SKM-1 (cell line): ENCODE measurements around the gene CCDC50.

ENCODE experiments used
- DNase-seq: peaks from one replicate; lab custom pipeline; 2025; ENCODE audit not compliant: unreplicated experiment; lab: John Stamatoyannopoulos, UW

Gene CCDC50

DNA sequence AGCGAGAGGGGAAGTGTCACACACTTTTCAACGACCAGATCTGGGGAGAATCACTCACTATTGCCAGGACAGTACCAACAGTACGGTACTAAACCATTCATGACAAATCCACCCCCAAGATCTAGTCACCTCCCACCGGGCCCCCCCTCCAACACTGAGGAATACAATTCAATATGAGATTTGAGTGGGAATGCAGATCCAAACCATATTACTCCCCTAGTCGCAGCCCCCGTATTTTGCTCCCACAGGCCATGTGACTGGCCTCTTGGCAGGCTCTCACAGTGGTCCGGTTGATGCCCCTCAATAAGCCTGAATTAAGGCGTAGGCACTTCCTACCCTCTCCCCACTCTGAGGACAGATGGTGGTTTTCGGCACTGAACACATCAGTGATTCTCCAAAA, 86.4 kb downstream of the CCDC50 start:
- DNase-seq = no peak

DNA sequence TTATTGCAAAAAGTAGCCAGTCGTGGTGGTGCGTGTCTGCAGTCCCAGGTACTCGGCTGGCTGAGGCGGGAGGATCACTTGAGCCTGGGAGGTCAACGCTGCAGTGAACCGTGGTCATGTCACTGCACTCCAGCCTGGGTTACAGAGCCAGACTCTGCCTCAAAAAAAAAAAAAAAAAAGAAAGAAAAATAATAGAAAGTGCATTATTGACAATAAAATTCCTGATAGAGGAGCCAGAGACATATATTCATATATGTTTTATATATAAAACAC, 88.2 kb downstream of the CCDC50 start:
- DNase-seq = no peak

DNA sequence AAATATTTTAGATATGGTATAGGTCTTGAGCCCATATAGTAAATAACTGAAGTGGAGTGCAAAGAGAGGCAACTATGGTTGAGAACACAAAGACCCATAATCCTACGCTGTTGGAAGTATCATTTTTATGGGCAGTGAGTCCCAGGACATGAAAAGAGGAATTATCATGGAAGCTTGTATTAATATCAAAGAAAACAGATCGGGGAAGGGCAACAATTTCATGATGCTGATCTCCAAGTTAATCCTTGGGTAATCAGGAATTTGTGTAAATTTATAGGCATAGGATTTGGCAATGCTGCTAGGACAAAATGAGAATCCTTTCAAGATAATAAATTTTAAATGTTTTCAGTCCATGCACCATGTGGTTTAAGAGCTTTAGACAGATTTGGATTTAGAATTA, 91.6 kb downstream of the CCDC50 start:
- DNase-seq = no peak

DNA sequence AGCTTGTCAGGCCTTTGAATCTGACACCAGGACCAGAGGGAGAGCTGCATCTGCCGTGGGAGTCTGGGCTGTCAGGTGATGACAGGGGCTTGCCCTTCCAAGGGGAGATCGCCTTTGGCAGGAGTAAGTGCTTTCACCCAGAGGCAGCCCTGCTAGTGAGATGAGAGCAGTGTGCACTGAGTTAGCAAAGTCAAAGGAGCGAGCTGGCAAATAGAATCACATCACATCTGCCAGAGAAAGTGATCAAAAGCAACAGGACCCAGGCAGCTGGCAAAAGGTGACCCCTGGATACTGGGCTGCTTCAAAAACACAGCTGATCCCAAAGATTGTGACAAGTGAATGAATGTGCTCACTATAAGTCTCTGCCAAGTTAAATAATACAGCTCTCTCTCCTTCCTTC, 95.7 kb downstream of the CCDC50 start:
- DNase-seq = no peak

DNA sequence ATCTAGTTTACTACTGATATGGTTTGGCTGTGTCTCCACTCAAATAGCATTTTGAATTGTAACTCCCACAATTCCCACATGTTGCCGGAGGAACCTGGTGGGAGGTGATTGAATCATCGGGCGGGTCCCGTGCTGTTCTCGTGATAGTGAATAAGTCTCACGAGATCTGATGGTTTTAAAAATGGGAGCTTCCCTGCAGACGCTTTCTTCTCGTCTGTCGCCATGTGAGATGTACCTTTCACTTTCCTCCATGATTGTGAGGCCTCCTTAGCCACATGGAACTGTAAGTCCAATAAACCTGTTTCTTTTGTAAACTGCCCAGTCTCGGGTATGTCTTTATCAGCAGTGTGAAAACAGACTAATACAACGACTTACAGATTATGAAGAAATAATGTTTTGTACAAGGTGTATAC, 96.1 kb downstream of the CCDC50 start:
- DNase-seq = no peak

DNA sequence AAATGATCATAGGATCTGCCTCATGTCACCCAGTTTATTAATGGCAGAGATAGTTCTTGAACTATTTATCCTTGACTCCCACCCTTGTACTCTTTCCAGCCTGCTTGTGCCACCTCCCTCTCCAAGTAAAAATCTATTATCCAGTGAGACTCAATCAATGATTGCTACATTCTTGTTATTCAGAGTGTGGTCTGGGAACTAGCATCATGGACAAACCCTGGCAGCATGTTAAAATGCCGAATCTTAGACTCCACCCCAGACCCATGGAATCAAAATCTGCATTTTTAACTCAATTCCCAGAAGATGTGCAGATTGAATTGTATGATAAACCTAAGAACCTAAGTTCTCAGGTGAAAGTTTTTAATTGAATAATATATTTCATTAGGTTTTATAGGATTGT, 97.1 kb downstream of the CCDC50 start:
- DNase-seq = no peak

DNA sequence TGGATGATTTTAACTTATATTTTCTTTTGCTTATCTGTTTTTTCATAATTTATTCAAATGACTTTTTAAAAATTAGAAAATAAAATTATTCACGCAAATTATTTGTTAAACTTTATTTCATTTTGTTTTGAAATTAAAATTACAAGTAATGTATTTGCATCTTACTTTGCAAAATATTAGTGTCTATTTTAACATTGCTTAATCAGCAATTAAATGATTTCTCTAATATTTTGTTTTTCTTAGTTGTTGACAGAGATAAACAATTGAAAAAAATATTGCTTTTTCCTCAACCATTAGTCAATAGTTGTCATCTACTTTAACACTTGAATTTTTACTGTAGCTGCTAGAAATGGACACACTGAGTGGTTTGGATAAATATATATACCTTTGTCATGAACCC, 99.0 kb downstream of the CCDC50 start:
- DNase-seq = no peak

DNA sequence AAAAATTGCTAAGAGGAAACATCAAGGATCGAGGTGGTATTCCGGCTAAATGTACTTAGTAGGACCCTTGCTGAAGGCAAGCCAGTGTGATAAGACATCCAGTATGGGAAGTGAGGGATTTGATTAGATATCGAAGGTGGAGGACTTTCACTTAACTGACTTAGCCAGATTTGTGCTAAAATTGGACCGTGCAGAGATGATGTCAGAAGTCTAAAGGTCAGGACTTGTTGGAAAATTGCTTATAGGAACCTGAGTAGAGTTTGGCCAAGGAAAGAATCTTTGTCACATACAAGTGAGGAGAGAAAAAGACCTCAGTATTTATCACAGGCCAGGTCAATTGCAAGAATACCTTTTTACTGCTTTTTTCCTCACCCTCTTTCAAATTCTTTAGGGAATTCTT, 100.9 kb downstream of the CCDC50 start:
- DNase-seq = no peak

DNA sequence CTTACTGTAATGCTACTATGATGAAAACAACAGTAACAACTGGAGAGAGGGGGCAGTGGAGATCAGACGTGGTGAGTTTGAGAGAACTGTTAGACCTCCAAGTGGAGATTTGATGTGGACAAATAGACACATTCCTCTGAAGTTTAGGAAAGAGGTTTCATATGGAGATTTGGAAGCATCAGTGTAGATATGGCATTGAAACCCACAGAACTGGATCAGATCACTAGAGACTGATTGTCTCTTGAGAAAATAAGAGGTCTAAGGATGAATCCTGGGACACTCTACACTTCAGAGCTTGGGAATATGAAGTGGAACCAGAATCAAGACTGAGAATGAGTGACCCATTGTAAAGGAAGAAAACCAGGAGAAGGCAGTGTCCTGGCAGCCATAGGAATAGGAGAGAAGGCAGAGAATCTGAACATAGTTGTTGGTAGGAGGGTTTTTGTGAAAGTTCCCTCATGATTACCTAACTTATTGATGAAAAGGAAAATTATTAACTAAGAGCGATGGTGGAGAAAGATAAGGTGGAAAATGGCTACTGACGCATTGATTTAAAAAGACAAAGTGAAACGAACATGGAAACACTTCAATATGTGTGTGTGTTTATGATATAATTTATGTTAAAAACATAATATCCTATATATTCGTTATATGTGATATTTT, 102.1 kb downstream of the CCDC50 start:
- no peak for DNase-seq

DNA sequence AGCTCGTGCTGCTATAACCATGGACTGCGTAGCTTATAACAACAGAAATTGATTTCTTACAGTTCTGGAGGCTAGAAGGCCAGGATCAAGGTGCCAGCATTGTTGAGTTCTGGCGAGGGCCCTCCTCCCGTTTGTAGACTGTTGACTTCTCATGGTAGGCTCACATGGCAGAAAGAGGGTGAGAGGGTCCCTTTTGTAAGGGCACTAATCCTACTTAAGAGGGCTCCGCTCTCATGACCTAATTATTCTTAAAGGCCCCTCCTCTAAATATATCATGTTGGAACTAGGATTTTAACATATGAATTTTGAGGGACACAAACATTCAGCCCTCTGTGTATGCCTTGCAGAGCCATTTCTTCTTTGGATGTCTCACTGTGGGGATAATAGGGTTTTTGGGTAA, 103.0 kb downstream of the CCDC50 start:
- no peak for DNase-seq

DNA sequence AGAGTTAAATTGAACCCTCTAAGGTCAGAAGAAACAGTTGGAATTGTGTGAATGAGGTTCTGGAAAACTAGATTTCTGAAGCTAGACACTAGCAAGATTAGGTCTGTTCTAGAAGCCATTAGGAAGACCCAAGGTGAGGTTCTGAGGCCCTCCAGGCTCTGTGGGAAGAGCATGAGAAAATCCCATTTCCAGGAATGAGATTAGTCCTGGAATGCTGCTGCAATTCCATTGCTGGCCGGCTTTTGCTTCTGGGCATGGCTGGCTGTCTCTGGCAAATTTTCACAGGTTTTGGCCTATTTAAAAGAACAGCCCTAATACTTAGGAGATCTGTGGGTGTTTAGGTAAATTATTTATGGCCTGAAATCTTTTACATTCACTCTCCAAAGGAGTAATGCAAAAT, 104.8 kb downstream of the CCDC50 start:
- DNase-seq = no peak

DNA sequence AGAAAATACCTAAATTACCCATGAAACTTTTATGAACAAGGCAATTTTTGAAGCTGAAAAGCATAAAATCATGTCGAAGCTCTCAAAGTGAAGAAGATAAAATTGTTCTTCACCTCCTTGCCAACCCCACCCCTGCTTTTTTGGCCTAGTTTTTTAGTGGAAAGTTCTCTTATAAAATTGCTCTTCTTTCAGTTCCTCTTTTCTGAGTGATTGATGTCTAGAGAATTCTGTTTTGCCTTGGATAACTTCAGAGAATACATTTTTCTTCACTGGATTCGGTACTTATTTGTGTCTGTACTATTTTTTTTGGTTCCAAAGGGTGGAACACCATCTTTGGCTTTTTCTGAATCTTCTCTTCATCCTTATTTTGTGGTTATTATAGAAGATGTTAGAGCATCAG, 106.8 kb downstream of the CCDC50 start:
- DNase-seq = no peak

DNA sequence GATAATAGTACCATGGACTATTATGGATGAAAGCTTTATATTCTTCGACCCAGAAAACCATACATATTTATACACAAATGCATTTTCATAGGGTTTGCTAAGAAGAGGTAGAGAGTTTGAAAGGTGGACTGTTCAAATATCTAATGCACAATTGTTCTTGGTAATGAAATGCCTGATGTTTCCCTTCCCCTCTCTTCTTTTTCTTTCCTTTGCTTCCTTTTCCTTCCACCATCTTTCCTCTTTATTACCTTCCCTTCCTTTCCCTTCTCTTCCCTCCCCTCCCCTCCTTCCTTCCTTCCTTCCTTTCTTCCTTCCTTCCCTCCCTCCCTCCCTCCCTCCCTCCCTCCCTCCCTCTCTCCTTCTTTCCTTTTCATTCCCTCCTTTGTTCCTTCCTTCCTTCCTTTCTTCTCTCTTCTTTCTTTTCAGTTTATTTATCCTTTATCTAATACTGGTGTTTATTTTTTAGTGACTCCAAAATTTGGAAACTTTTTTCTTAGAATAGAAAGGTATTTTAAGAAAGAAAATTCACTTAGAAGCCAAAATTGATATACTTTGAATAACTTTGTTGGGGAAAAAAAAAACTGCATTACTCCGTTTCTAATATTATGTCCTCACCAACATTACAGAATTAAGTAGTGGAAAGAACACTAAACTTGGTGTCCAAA, 109.1 kb downstream of the CCDC50 start:
- no peak for DNase-seq

DNA sequence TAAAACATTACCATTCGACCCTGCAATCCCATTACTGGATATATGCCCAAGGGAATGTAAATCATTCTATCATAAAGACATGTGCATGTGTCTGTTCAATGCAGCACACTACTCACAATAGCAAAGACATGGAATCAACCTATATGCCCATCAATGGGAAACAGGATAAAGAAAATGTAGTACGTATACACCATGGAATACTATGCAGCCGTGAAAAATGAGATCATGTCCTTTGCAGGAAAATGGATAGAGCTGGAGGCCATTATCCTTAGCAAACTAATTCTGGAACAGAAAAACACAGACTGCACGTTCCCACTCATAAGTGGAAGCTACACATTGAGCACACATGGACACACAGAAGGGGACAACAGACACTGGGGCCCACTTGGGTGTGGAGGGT, 111.3 kb downstream of the CCDC50 start:
- DNase-seq = no peak

DNA sequence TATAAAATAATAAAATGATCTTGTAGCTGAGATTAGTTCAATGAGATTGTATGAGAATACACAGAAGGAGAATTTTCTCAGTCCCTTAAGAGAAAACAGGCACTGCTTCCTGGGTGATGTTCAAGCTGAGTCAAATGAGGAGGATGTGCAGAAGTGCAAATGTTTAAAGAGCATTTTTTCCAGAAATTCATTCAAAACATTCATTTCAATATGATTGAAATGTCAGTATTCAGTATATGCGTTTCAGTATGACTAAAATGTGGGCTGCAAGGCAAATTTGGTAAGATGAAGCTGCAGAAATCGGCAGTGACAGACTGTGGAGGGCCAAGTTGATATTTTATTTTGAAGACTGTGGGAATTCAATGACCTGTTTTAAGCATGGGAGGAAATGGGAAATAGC, 112.5 kb downstream of the CCDC50 start:
- DNase-seq = no peak

DNA sequence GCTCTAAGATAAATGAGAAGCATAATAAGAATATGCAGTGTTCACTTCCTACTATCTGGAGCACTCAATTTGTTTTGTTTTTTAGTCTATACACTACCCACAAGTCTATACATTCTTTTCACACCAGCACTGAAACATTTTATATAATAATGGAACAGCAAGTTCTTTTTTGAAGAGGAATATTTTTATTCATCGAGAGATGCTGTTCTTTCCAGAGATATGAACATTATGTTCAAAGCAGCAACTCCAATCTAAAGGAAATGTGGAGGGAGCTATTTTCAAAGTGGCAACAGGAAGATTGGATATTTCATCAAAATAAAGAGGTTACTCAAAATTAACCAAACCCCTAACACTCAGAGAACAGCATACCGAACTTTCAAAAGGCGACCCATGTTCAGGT, 115.4 kb downstream of the CCDC50 start:
- DNase-seq = no peak
